NCI-H2171 treated with DMSO at 0.1 percent for 48 hours (cell line): ENCODE data around the gene ARID1B.

ENCODE experiments used
- DNase-seq: peaks from one replicate; lab custom pipeline; 2025; lab: John Stamatoyannopoulos, UW

Gene ARID1B

GRCh38 chr6:156906451-156906850 lies 129.3 kb downstream of the ARID1B start:
- no peak for DNase-seq

- no peak for DNase-seq
Measured at GRCh38 chr6:156909212-156910010, 132.2 kb downstream of the ARID1B start.

GRCh38 chr6:156910011-156910334 lies 132.8 kb downstream of the ARID1B start:
- DNase-seq = no peak

GRCh38 chr6:156910938-156911337 lies 133.8 kb downstream of the ARID1B start:
- no peak for DNase-seq

- DNase-seq = no peak
Measured at GRCh38 chr6:156911581-156911980, 134.4 kb downstream of the ARID1B start.

- no peak for DNase-seq
Measured at GRCh38 chr6:156912431-156912830, 135.3 kb downstream of the ARID1B start.

GRCh38 chr6:156914181-156914580 lies 137.0 kb downstream of the ARID1B start:
- DNase-seq = no peak

- no peak for DNase-seq
Measured at GRCh38 chr6:156916130-156916801, 139.1 kb downstream of the ARID1B start.

- no peak for DNase-seq
Measured at GRCh38 chr6:156917213-156917612, 140.0 kb downstream of the ARID1B start.

GRCh38 chr6:156918647-156919046 lies 141.5 kb downstream of the ARID1B start:
- DNase-seq = no peak

- DNase-seq = no peak
Measured at GRCh38 chr6:156919370-156919769, 142.2 kb downstream of the ARID1B start.

- DNase-seq = peak; percentile 55
Measured at GRCh38 chr6:156919814-156920369, 142.7 kb downstream of the ARID1B start.

GRCh38 chr6:156924246-156924645 lies 147.1 kb downstream of the ARID1B start:
- DNase-seq = no peak

GRCh38 chr6:156925026-156925425 lies 147.8 kb downstream of the ARID1B start:
- no peak for DNase-seq

GRCh38 chr6:156925718-156926607 lies 148.8 kb downstream of the ARID1B start:
- DNase-seq = no peak

GRCh38 chr6:156928126-156928525 lies 150.9 kb downstream of the ARID1B start:
- DNase-seq = no peak

GRCh38 chr6:156928972-156929371 lies 151.8 kb downstream of the ARID1B start:
- no peak for DNase-seq

GRCh38 chr6:156931283-156931682 lies 154.1 kb downstream of the ARID1B start:
- DNase-seq = no peak

GRCh38 chr6:156933201-156934068 lies 156.3 kb downstream of the ARID1B start:
- no peak for DNase-seq

GRCh38 chr6:156934069-156934460 lies 156.9 kb downstream of the ARID1B start:
- no peak for DNase-seq

GRCh38 chr6:156935000-156935399 lies 157.8 kb downstream of the ARID1B start:
- no peak for DNase-seq
